Upper lobe of left lung (tissue), 6 donors: Measurements from ENCODE around the gene LDHB. TPM values are rescaled to one million over a fixed set of nuclear protein-coding genes. Genes with fewer than 3 reads are reported as not detected.
A peak's percentile ranks its signal among the peaks of the same experiment; 100 is the strongest.

ENCODE experiments used
- ATAC-seq, 2 donors: fragments of 200-7000 bp; cut with Tn5 transposase; one replicate each; pipeline ENCODE4 v1.9.1; 2022; ENCODE audit warnings: mild to moderate bottlenecking in 2 of 2, moderate library complexity in 2 of 2; ENCODE audit not compliant: low FRiP score in 2 of 2
- DNase-seq, 2 donors: peaks; one replicate each; pipeline ENCODE4 v3.0.0-alpha.2; 2019 to 2020
- H3K27ac ChIP-seq, 4 donors: fragments of 200-600 bp; sonication (generic); one replicate each; pipeline ENCODE4 v1.5.1; 2016 to 2019
- H3K27me3 ChIP-seq, 4 donors: fragments of 200-600 bp; sonication (generic); one replicate each; pipeline ENCODE4 v1.5.1; 2017 to 2019
- H3K36me3 ChIP-seq, 4 donors: fragments of 200-600 bp; sonication (generic); one replicate each; pipeline ENCODE4 v1.5.1; 2016 to 2019
- H3K4me1 ChIP-seq, 4 donors: fragments of 200-600 bp; sonication (generic); one replicate each; pipeline ENCODE4 v1.5.1; 2018 to 2019
- H3K4me3 ChIP-seq, 4 donors: fragments of 200-600 bp; sonication (generic); one replicate each; pipeline ENCODE4 v1.5.1; 2017 to 2019; ENCODE audit warnings: mild to moderate bottlenecking in 2 of 4, moderate library complexity in 1 of 4
- H3K9me3 ChIP-seq, 4 donors: fragments of 200-600 bp; sonication (generic); one replicate each; pipeline ENCODE4 v1.5.1; 2018 to 2019
- EP300 ChIP-seq, 4 donors: sonication (generic); formaldehyde crosslinking; IDR thresholded peaks; one replicate each; pipeline ENCODE4 v1.5.1; 2017; ENCODE audit warnings: antibody characterized with exemption in 4 of 4, control low read depth in 2 of 4
- POLR2A ChIP-seq, 4 donors: fragments of 450-650 bp; IDR thresholded peaks; one replicate each; pipeline ENCODE4 v1.5.1; 2016 to 2017; ENCODE audit warnings: antibody characterized with exemption in 4 of 4, mild to moderate bottlenecking in 2 of 4
- POLR2AphosphoS5 ChIP-seq, 2 donors: sonication (generic); formaldehyde crosslinking; IDR thresholded peaks; one replicate each; pipeline ENCODE4 v1.5.1; 2017; ENCODE audit warnings: antibody characterized with exemption in 2 of 2
- WGBS, 2 donors: methylation state at CpG; one replicate each; pipeline ENCODE4 v1.1.5; 2017 to 2018; 5-methylcytosine and 5-hydroxymethylcytosine counted together
- total RNA-seq, 6 donors: library from RNA; depleted of rRNA in 4 of 6; stranded (reverse); fragments of >200 nt in 4 of 6; gene quantifications; one replicate each; pipeline versions ENCODE4 v1.1.0 to v1.2.1, GENCODE V29; 2016 to 2021
- TF ChIP-seq, protein P1 (sequence below), 6 experiments: fragments of 450-650 bp in 4 of 6; fragments of 200-600 bp in 2 of 6; sonication (generic) in 2 of 6; IDR thresholded peaks; one replicate each; pipeline ENCODE4 v1.5.1; 2016 to 2019; ENCODE audit warnings: antibody characterized with exemption in 6 of 6
- donor health status: DM: no; HTN: no; CAD: no; lungs with moderate emphysema.
- donor health status: DM: no; HTN: yes; CAD: no; lungs with severe emphysema.

LDHB gene
- total RNA-seq, 6 donors from 2014 or later, result 78.6 to 538 (median 297) TPM

DNA sequence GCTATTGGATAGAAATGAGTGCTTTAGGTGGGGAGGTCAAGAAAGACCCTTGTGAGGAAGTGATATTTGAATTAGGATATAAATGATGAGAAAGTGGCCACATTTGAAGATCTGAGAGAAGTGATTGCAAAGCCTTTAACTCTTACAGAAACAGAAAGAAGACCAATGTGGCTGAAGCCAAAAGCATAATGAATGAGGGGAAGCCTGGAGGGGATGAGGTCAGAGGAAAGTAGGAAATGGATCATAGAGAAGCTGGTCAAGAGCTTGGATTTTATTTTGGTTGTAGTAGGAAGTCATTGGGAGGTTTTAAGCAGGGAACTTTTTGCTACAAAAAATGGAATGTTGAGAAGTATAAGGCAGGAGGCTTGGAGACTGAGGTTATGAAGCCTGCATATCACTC lies 49.4 kb downstream of the LDHB start:
- no peaks in the 10 kb centered on the region for H3K9me3 ChIP-seq
- ATAC-seq, result no peak
- TF ChIP-seq EP300 (IDR thresholded peaks at IDR 0.05), result no peak
- TF ChIP-seq POLR2A (IDR thresholded peaks at IDR 0.05), result no peak
- TF ChIP-seq POLR2AphosphoS5 (IDR thresholded peaks at IDR 0.05), result no peak
- TF ChIP-seq, protein P1, sequence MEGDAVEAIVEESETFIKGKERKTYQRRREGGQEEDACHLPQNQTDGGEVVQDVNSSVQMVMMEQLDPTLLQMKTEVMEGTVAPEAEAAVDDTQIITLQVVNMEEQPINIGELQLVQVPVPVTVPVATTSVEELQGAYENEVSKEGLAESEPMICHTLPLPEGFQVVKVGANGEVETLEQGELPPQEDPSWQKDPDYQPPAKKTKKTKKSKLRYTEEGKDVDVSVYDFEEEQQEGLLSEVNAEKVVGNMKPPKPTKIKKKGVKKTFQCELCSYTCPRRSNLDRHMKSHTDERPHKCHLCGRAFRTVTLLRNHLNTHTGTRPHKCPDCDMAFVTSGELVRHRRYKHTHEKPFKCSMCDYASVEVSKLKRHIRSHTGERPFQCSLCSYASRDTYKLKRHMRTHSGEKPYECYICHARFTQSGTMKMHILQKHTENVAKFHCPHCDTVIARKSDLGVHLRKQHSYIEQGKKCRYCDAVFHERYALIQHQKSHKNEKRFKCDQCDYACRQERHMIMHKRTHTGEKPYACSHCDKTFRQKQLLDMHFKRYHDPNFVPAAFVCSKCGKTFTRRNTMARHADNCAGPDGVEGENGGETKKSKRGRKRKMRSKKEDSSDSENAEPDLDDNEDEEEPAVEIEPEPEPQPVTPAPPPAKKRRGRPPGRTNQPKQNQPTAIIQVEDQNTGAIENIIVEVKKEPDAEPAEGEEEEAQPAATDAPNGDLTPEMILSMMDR (IDR thresholded peaks at IDR 0.05), result no peak
- no peaks in the 10 kb centered on the region for H3K27me3 ChIP-seq
- H3K4me1 ChIP-seq, result no peaks in the 10 kb centered on the region
- DNase-seq, result no peak
- H3K27ac ChIP-seq, result no peak overlapping the region
- no peaks in the 10 kb centered on the region for H3K36me3 ChIP-seq
- H3K4me3 ChIP-seq, result no peak overlapping the region

DNA sequence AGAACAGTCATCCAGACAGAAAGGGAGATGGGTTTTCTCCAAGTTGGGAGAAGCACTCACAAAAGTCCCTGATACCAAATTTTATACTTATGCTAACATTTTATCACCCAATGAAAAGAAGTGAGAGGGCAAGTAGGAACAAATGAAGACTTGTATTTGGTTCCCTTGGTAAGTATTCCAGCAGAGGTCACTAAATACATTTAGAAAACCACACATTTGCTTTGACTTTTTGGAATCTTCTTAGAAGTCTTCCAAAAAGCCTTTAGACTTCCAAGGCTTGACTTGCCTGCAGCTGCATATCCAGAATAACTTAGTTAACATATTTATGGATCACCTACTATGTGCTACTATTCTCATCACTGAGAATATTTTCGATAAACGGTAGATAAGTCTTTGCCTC lies 49.9 kb downstream of the LDHB start:
- TF ChIP-seq POLR2A (IDR thresholded peaks at IDR 0.05), result no peak
- TF ChIP-seq, protein P1 (IDR thresholded peaks at IDR 0.05), result peak in 4 of 6 experiments; percentile 7 to 29 (median 22)
- Histone ChIP-seq H3K4me1 (no peaks in the 10 kb centered on the region), H3K27me3 (no peaks in the 10 kb centered on the region), H3K4me3 (no peak overlapping the region), H3K27ac (no peak overlapping the region), H3K36me3 (no peaks in the 10 kb centered on the region), H3K9me3 (no peaks in the 10 kb centered on the region)
- no peak for ATAC-seq
- 76% methylated on average over 2 of the region's 2 CpGs for WGBS, 2 donors
- DNase-seq, result no peak

DNA sequence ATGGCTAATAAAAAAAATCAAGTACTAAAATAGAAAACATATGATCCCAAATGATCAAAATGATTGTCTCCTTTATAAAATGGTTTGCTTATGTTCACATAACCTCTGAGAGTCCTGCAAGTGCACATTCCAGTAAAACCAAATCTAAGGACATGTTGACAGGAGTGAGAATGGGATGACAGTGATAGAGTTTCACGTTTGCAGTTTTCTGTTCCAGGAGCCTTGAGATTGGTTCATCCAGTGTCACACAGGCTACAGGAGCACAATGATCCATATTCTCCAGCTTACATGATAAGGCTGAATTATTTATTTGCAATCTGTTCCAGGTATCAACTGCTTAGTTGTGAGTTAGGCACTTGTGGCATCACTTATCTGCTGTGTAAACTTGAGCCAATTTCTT lies 51.5 kb downstream of the LDHB start:
- ATAC-seq (no peak), DNase-seq (no peak)
- TF ChIP-seq EP300 (IDR thresholded peaks at IDR 0.05) (no peak), POLR2A (IDR thresholded peaks at IDR 0.05) (no peak), POLR2AphosphoS5 (IDR thresholded peaks at IDR 0.05) (no peak)
- TF ChIP-seq, protein P1 (IDR thresholded peaks at IDR 0.05), result no peak
- H3K4me3 ChIP-seq, result no peak overlapping the region
- H3K9me3 ChIP-seq, result no peaks in the 10 kb centered on the region
- no peaks in the 10 kb centered on the region for H3K4me1 ChIP-seq
- no peak overlapping the region for H3K27ac ChIP-seq
- WGBS, 2 donors, result 70 to 71% methylated on average over 1 of the region's 1 CpG
- H3K36me3 ChIP-seq, result no peaks in the 10 kb centered on the region
- no peaks in the 10 kb centered on the region for H3K27me3 ChIP-seq

GRCh38 chr12:21604245-21605101 lies 53.2 kb downstream of the LDHB start, which contains the start of gene GYS2:
Gene GYS2, minus strand, starts transcription at chr12:21604847. Its CDS starts 255 bp downstream, at chr12:21604592.
- WGBS, 2 donors, result 70 to 78% methylated on average over 7 of the region's 7 CpGs
- H3K4me3 ChIP-seq, result no peak within 1 kb of the TSS

More at GRCh38 chr12:21604245-21605101, 53.2 kb downstream of the LDHB start, which contains the start of gene GYS2:
- Histone ChIP-seq H3K27me3 (no peaks in the 10 kb centered on the region), H3K9me3 (no peaks in the 10 kb centered on the region), H3K4me1 (no peaks in the 10 kb centered on the region), H3K27ac (no peak within 1 kb of the TSS), H3K36me3 (no peaks in the 10 kb centered on the region)
- TF ChIP-seq EP300 (IDR thresholded peaks at IDR 0.05) (no peak), POLR2AphosphoS5 (IDR thresholded peaks at IDR 0.05) (no peak), POLR2A (IDR thresholded peaks at IDR 0.05) (no peak)
- TF ChIP-seq, protein P1 (IDR thresholded peaks at IDR 0.05), result no peak
- ATAC-seq, result no peak
- no peak for DNase-seq
